ENCODE results near the gene KCNK15.
A peak's percentile ranks its signal among the peaks of the same experiment; 100 is the strongest.

The KCNK15 gene

GRCh38 chr20:44736170-44737021, 9.3 kb upstream of the KCNK15 start:
- no peak for DNase-seq

DNA sequence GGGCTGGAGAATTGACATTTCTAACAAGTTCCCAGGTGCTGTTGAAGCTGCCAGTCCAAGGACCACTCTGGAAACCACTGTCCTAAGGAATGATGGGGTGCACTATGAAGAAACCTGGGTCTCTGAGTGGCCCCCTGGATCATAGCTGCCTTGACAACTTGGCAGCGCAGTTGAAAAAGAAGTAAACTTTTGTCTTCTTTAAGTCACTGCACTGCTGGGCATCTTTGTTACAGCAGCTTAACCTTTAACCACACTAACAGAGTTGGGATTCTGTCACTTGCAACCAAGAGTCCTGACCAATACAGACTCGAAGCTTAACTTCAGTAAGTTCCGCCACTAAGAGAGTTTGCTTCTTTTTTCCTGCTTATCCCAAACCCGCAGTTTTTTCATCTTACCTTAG, 8.5 kb upstream of the KCNK15 start:
- DNase-seq = no peak

GRCh38 chr20:44738813-44739477, 6.7 kb upstream of the KCNK15 start:
- peak; percentile 91 for DNase-seq

DNA sequence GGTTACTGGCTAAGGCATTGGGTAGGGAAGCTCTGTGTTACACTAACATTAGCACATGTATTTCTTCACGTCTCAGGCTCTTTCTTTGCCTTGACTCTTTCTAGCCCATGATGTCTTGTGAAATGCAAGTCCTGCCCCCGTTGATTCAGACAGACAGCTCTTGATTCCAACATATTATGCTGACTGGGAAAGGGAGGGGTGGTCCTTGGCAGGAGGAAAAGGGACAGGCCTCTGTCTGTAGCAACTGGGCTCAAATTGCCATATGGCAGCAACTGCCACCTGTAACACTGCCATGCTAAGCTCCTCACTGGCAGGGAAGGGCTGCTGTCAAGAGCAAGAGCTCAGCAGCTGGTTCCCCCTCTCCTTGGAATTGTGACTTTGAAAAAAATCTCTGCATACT, 5.7 kb upstream of the KCNK15 start:
- DNase-seq = no peak

DNA sequence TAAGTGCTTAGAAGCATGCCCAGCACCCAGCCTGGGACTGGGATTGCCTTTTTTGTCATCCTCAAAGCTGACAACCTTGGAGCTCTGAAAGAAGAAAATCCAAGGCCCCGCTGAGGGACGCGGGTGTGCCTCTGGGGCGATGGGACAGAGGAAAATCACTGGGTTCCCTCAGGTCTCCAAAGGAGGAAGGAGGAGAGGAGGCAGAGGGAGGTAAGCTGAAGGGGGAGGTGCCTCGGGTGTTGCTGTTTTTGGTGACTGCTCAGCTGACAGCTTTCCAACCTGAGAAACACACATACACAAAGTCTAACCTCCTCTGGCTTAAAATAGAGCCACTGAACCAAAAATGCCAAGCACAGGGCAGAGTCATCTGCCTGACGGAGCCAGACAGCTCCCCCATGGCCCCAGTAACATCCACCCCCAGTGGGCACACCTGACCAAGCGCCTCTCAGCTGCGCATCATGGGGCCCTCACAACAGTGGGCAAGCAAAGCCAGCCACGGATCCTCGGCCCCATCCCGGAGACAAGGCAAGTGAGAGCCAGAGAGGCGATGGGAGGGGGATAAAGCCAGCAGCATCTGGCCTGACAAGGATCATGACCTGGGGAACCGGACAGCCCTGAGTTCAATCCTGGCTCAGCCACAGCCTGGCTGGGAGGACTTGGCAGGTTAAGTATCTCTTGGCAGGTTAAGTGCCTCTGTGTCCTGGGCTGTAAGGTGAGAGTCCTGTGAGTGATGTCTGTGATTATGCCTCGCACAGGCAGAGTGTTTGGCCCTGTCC, 3.2 kb upstream of the KCNK15 start:
- no peak for DNase-seq

DNA sequence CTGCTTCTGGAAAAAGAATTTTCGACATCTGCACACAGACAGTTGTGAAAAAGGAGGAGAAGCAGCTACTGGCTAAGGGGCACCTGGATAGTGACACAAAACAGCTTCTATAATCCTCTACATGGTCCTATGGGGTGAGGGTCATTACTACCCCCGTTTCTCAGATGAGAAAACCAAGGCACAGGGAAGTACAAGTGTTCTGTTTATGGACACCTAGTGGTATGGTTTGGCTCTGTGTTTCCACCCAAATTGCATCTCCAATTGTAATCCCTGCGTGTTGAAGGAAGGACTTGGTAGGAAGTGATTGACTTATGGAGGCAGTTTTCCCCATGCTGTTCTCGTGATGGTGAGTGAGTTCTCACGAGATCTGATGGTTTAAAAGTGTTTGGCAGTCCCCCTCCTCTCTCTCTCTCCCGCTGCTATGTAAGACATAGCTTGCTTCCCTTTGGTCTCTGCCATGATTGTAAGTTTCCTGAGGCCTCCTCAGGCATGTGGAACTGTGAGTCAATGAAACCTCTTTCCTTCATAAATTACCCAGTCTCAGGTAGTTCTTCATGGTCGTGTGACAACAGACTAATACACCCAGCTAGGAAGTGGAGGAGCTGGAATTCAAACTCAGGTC, 2.5 kb upstream of the KCNK15 start:
- DNase-seq = no peak

- DNase-seq = no peak
These were observed 1.6 kb upstream of the KCNK15 start for GRCh38 chr20:44743916-44744655.

GRCh38 chr20:44745122-44745597, 505 bp upstream of the KCNK15 start:
- DNase-seq = no peak

DNA sequence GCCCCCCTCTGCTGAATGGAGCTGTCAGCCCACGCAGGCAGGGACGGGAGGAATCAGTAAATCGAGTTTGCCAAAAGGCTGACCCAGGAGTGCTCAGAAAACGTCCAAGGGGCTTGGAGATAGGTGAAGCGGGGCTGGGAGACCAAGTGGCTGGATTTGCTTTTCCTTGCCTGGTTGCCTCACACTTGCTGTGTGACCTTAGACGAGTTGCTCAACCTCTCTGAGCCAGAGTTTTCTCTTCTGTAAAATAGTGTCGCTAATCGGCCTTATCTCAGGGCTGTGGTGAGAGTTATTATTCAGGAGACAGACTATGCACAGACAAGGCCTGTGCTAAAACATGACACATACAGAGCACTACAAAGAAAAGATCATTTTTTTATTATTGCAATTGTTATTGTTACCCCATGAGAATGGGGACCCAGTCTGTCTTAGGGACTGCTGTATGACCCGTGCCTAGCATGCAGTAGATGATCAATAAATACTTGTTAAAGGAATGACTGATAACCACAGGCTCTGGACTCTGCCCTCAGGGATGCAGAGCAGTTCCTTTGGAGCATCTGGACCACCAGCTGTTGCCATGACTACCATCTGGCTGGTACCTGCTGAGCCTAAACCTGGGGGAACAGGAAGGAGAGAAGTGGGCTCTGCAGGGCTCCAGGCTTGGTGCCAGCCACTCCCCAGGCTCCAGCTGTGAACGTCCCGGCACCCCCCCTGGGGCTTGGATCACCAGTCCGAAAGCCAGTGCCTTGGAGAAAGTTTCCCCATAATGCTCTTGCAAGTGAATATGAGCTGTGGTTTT, 901 bp downstream of the KCNK15 start:
- no peak for DNase-seq

- peak; percentile 93 for DNase-seq
These were observed 1.7 kb downstream of the KCNK15 start for GRCh38 chr20:44747166-44748004.

- DNase-seq = no peak
These were observed 2.3 kb downstream of the KCNK15 start for GRCh38 chr20:44748005-44748370.

DNA sequence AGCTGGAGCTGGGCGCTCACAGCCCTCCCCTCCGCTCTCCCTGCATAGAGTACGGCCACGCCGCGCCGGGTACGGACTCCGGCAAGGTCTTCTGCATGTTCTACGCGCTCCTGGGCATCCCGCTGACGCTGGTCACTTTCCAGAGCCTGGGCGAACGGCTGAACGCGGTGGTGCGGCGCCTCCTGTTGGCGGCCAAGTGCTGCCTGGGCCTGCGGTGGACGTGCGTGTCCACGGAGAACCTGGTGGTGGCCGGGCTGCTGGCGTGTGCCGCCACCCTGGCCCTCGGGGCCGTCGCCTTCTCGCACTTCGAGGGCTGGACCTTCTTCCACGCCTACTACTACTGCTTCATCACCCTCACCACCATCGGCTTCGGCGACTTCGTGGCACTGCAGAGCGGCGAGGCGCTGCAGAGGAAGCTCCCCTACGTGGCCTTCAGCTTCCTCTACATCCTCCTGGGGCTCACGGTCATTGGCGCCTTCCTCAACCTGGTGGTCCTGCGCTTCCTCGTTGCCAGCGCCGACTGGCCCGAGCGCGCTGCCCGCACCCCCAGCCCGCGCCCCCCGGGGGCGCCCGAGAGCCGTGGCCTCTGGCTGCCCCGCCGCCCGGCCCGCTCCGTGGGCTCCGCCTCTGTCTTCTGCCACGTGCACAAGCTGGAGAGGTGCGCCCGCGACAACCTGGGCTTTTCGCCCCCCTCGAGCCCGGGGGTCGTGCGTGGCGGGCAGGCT, 4.6 kb downstream of the KCNK15 start:
- DNase-seq = no peak

DNA sequence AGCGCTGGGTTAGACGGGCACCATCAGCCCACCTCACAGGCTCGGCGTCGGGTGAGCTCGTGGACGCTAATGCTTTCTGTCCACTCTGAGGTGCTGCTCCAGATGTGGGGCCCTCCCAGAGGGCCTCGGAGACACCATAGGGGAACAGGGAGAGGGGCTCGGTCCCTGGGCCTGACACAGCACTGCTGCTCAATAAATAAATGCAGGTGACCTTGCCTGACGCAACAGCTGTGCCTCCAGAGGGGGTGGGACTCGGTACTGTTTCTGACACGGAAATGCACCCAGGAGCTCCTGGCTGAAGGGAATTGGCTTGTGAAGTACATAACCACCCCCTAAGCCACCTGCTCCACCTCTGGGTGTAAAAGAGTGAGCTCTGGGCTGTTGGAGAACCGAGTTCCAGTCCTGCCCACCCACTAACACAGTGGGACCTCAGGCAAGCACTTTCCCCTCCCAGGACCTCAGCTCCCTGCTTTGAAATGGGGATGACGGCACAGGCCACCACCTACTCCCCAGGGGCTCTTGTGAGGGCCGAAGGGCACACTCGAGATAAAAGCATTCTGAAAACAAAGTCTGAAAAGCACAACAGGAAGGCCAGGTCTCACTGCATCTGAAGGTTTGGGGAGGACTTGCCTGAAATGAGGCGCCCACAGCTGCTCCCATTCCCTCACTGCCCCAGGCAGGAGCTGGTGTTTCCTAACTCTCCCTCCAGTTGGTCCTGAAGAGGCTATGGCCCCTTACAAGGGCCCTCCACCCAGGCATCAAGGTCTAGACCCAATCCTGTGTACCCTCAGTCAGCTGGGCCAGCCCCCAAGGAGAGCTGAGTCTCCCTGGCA, 6.7 kb downstream of the KCNK15 start:
- no peak for DNase-seq

DNA sequence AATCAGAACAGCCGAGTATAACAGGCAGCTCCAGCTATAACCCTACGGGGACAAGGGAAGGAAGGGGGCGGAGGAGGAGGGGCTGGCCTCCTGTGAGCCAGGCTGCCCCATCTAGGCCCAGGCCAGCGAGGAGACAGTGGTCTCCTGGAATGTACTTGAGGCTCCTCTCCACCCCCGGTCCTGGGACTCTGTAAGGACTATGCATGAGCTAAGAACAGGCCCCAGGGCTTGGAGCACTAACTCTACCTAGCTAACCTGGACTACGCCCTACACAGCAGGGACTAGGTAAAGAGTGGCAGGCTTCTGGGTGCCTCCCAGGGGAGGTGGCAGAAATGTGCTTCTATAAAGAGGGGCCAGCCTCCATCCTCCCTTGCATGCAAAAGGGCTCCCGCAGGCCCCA, 8.9 kb downstream of the KCNK15 start:
- DNase-seq = no peak

- DNase-seq = peak; percentile 67
These were observed 10.5 kb downstream of the KCNK15 start for GRCh38 chr20:44756011-44756688.

DNA sequence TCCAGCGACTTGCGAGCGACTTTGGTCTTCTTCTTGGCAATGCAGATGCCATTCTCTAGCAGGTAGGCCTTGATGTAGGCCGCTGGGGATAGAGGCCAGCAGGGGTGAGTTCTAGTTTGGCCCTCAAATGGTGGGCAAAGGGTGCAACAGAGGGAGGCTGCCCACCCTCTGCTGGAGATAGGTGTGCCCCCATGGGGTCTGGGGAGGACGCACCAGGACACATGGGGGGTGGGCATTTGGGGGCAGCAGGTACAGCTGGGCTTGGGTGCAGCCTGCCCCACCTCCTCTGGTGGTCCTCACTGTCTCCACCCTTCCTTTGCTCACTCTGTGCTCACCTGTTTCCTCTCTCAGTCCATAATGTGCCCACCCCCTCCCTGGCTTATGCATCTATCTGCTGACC, 11.3 kb downstream of the KCNK15 start:
- no peak for DNase-seq

- DNase-seq = no peak
These were observed 12.8 kb downstream of the KCNK15 start for GRCh38 chr20:44758247-44759101.
